NCI-H1092 treated with DMSO at 0.1 percent for 48 hours (cell line): ENCODE measurements around the gene LRP2BP.
A peak's percentile ranks its signal among the peaks of the same experiment; 100 is the strongest.

Experiments
- DNase-seq: peaks from one replicate; lab custom pipeline; 2025; lab: John Stamatoyannopoulos, UW

The LRP2BP gene

GRCh38 chr4:185395238-185395955, at the start of gene LRP2BP:
LRP2BP (minus strand) TSS chr4:185395924; CDS start chr4:185378186, 17,738 bp downstream.
- DNase-seq, result peak; percentile 25

GRCh38 chr4:185445209-185445608, 49.5 kb upstream of the LRP2BP start:
- DNase-seq, result no peak

GRCh38 chr4:185441479-185441878, 45.8 kb upstream of the LRP2BP start:
- DNase-seq, result no peak

GRCh38 chr4:185437809-185438208, 42.1 kb upstream of the LRP2BP start:
- no peak for DNase-seq

GRCh38 chr4:185435466-185435865, 39.7 kb upstream of the LRP2BP start:
- no peak for DNase-seq

- no peak for DNase-seq
Measured at GRCh38 chr4:185429660-185430059, 33.9 kb upstream of the LRP2BP start.

GRCh38 chr4:185426960-185427688, 31.4 kb upstream of the LRP2BP start:
- DNase-seq, result no peak

- peak; percentile 85 for DNase-seq
Measured at GRCh38 chr4:185425647-185426352, 30.1 kb upstream of the LRP2BP start, which contains the start of gene UFSP2. UFSP2 (minus strand) TSS chr4:185425964; CDS start chr4:185425868, 96 bp downstream.

- DNase-seq, result no peak
Measured at GRCh38 chr4:185424905-185425646, 29.4 kb upstream of the LRP2BP start.

GRCh38 chr4:185421366-185422124, 25.8 kb upstream of the LRP2BP start:
- DNase-seq, result no peak

- no peak for DNase-seq
Measured at GRCh38 chr4:185416955-185417354, 21.2 kb upstream of the LRP2BP start.

GRCh38 chr4:185412412-185412811, 16.7 kb upstream of the LRP2BP start:
- no peak for DNase-seq

GRCh38 chr4:185411849-185412248, 16.1 kb upstream of the LRP2BP start:
- no peak for DNase-seq

GRCh38 chr4:185408432-185408831, 12.7 kb upstream of the LRP2BP start:
- DNase-seq, result no peak

GRCh38 chr4:185405296-185405999, 9.7 kb upstream of the LRP2BP start:
- no peak for DNase-seq

GRCh38 chr4:185404031-185404430, 8.3 kb upstream of the LRP2BP start:
- DNase-seq, result no peak

GRCh38 chr4:185399466-185399865, 3.7 kb upstream of the LRP2BP start:
- DNase-seq, result no peak

GRCh38 chr4:185398618-185399017, 2.9 kb upstream of the LRP2BP start:
- no peak for DNase-seq

GRCh38 chr4:185396724-185397385, 1.1 kb upstream of the LRP2BP start, which contains the start of gene ANKRD37:
ANKRD37 (plus strand) TSS chr4:185396841; CDS start chr4:185396924, 83 bp downstream.
- DNase-seq, result peak; percentile 42
